ENCODE data around the gene CLEC1B.
"Not testable (repeated sequence)": the region's sequence is repeated elsewhere in the genome, so short reads cannot be mapped to it uniquely, and the experiment has no call there.

CLEC1B gene

GRCh38 chr12:9999016-9999415 is at the start of gene CLEC1B:
CLEC1B (minus strand) TSS chr12:9999121; CDS start chr12:9999100, 21 bp downstream.
- Histone ChIP-seq H3K27ac (no peak within 1 kb of the TSS), H3K4me3 (no peak within 1 kb of the TSS)

- Histone ChIP-seq H3K4me3 (no peak overlapping the region), H3K27ac (no peak overlapping the region)
Observed at GRCh38 chr12:10048526-10048925, 49.6 kb upstream of the CLEC1B start.

- Histone ChIP-seq H3K27ac (no peak overlapping the region), H3K4me3 (no peak overlapping the region)
Observed at GRCh38 chr12:10042167-10042566, 43.2 kb upstream of the CLEC1B start.

- H3K4me3 ChIP-seq = no peak overlapping the region
- H3K27ac ChIP-seq = no peak overlapping the region
Observed at GRCh38 chr12:10033783-10034545, 35.0 kb upstream of the CLEC1B start.

- Histone ChIP-seq H3K4me3 (no peak overlapping the region), H3K27ac (no peak overlapping the region)
Observed at GRCh38 chr12:10031771-10032175, 32.9 kb upstream of the CLEC1B start.

GRCh38 chr12:10031321-10031720 is 32.4 kb upstream of the CLEC1B start:
- H3K27ac ChIP-seq = no peak overlapping the region
- H3K4me3 ChIP-seq = no peak overlapping the region

GRCh38 chr12:10030446-10030845 is 31.5 kb upstream of the CLEC1B start, which contains the start of gene CLEC9A:
CLEC9A (plus strand) TSS chr12:10030682; CDS start chr12:10052688, 22,006 bp downstream.
- H3K27ac ChIP-seq = no peak within 1 kb of the TSS
- no peak within 1 kb of the TSS for H3K4me3 ChIP-seq

- H3K27ac ChIP-seq = no peak overlapping the region
- no peak overlapping the region for H3K4me3 ChIP-seq
Observed at GRCh38 chr12:10027721-10028120, 28.8 kb upstream of the CLEC1B start.

GRCh38 chr12:10027311-10027710 is 28.4 kb upstream of the CLEC1B start:
- H3K27ac ChIP-seq = no peak overlapping the region
- no peak overlapping the region for H3K4me3 ChIP-seq

GRCh38 chr12:10026666-10027065 is 27.7 kb upstream of the CLEC1B start:
- H3K4me3 ChIP-seq, H3K27ac ChIP-seq: not testable (repeated sequence)

- no peak overlapping the region for H3K27ac ChIP-seq
- H3K4me3 ChIP-seq = no peak overlapping the region
Observed at GRCh38 chr12:10025236-10025635, 26.3 kb upstream of the CLEC1B start.

- H3K4me3 ChIP-seq = no peak overlapping the region
- H3K27ac ChIP-seq = no peak overlapping the region
Observed at GRCh38 chr12:10021342-10021741, 22.4 kb upstream of the CLEC1B start.

GRCh38 chr12:10018386-10018785 is 19.5 kb upstream of the CLEC1B start:
- Histone ChIP-seq H3K27ac (no peak overlapping the region), H3K4me3 (no peak overlapping the region)

GRCh38 chr12:10016881-10017280 is 18.0 kb upstream of the CLEC1B start:
- no peak overlapping the region for H3K27ac ChIP-seq
- no peak overlapping the region for H3K4me3 ChIP-seq

GRCh38 chr12:10015450-10015849 is 16.5 kb upstream of the CLEC1B start:
- H3K27ac ChIP-seq = no peak overlapping the region

GRCh38 chr12:10012630-10013330 is 13.9 kb upstream of the CLEC1B start:
- no peak overlapping the region for H3K4me3 ChIP-seq

More at GRCh38 chr12:10015450-10015849, 16.5 kb upstream of the CLEC1B start:
- H3K4me3 ChIP-seq = no peak overlapping the region

GRCh38 chr12:10001171-10001776 is 2.4 kb upstream of the CLEC1B start:
- no peak overlapping the region for H3K27ac ChIP-seq
- no peak overlapping the region for H3K4me3 ChIP-seq

More at GRCh38 chr12:10012630-10013330, 13.9 kb upstream of the CLEC1B start:
- H3K27ac ChIP-seq = no peak overlapping the region

GRCh38 chr12:9992296-9992695 is 6.6 kb downstream of the CLEC1B start:
- no peak overlapping the region for H3K27ac ChIP-seq
- H3K4me3 ChIP-seq = no peak overlapping the region

- no peak overlapping the region for H3K4me3 ChIP-seq
Observed at GRCh38 chr12:9991876-9992275, 7.0 kb downstream of the CLEC1B start.

GRCh38 chr12:9980126-9980525 is 18.8 kb downstream of the CLEC1B start:
- no peak overlapping the region for H3K27ac ChIP-seq
- H3K4me3 ChIP-seq = no peak overlapping the region

More at GRCh38 chr12:9991876-9992275, 7.0 kb downstream of the CLEC1B start:
- no peak overlapping the region for H3K27ac ChIP-seq

- no peak overlapping the region for H3K4me3 ChIP-seq
- H3K27ac ChIP-seq = no peak overlapping the region
Observed at GRCh38 chr12:9977916-9978315, 21.0 kb downstream of the CLEC1B start.

All from skin epidermis (tissue), 12 donors.